DOHH2 (cell line): ENCODE data around the gene OR4K2.

ENCODE experiments used
- CTCF ChIP-seq: fragments of 200-600 bp; sonication (generic); IDR thresholded peaks from one replicate; pipeline ENCODE4 v1.5.1; 2014; ENCODE audit warnings: antibody characterized with exemption, mild to moderate bottlenecking, low read depth, low read length; ENCODE audit not compliant: poor library complexity, severe bottlenecking
- EZH2phosphoT487 ChIP-seq: fragments of 200-600 bp; sonication (generic); IDR thresholded peaks from 2 replicates; pipeline ENCODE4 v1.6.1; 2017; ENCODE audit warnings: borderline replicate concordance, mild to moderate bottlenecking, antibody characterized with exemption, low read length, moderate library complexity, mixed read lengths

GRCh38 chr14:19917955-19918518 lies 43.1 kb downstream of the OR4K2 start:
- no peak for TF ChIP-seq CTCF
- TF ChIP-seq EZH2phosphoT487, result no peak
